Measurements from ENCODE around the gene POLR3B. TPM values are rescaled to one million over a fixed set of nuclear protein-coding genes. Genes with fewer than 3 reads are reported as not detected.

The POLR3B gene
- total and polyA plus RNA-seq, 2 of the 13 experiments (the other 11 are each of a cell fraction or from before 2014, with no cell fraction given) = 4.8 to 13.1 TPM

DNA sequence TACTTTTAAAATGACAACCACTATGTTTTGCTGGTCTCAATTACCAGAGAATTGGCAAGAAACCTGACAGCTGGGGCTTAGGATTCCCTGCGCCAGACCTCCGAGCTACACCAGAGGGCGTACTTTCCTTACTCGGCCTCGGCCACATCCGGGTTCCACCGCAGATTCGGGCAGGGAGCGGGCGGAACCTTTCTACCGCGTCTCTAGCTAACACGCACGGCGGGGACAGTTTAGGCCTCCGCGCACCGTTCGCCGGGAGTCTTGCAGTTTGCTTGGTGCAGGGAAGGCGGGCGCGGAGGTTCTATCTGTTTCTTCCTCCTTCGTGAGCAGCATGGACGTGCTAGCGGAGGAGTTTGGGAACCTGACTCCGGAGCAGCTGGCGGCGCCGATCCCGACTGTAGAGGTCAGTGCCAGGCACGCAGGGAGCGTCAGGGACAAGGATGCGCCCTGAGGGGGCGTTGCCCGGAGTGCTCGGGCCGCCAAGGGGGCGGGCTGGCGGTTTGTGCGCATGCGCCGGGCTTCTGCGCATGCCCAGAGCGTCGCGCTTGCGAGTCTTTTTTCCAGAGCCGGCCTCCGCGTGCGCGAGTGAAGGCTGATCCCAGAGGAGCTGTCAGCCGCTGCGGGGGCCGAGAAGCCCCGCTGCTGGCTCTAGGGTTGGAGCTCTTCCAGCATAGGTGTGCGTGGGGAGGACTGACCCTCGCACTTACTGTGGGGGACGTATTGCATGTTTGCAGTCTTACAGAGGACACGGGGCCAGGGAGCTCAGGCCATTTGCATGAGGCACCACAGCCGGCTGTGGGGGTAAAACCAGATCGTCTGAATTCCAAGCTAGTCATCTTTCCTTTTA, at the start of gene POLR3B (continued):
- TF ChIP-seq, protein P1, sequence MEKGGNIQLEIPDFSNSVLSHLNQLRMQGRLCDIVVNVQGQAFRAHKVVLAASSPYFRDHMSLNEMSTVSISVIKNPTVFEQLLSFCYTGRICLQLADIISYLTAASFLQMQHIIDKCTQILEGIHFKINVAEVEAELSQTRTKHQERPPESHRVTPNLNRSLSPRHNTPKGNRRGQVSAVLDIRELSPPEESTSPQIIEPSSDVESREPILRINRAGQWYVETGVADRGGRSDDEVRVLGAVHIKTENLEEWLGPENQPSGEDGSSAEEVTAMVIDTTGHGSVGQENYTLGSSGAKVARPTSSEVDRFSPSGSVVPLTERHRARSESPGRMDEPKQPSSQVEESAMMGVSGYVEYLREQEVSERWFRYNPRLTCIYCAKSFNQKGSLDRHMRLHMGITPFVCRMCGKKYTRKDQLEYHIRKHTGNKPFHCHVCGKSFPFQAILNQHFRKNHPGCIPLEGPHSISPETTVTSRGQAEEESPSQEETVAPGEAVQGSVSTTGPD (CRISPR knock-in tag; IDR thresholded peaks at IDR 0.05) = peak; percentile 45; the same call in 1 of the 2 replicates
- TF ChIP-seq ZNF138 (CRISPR knock-in tag; IDR thresholded peaks at IDR 0.05; ENCODE audit: low read depth) = peak; percentile 28; the same call in 1 of the 2 replicates
- TF ChIP-seq FLYWCH1 (CRISPR knock-in tag; IDR thresholded peaks at IDR 0.05) = no peak
- peak; percentile 57; the same call in 1 of the 2 replicates for TF ChIP-seq ZNF136 (CRISPR knock-in tag; IDR thresholded peaks at IDR 0.05; ENCODE audit: low read depth)
- TF ChIP-seq BCL6 (CRISPR knock-in tag; IDR thresholded peaks at IDR 0.05) = peak; percentile 66
- TF ChIP-seq ZSCAN30 (CRISPR knock-in tag; IDR thresholded peaks at IDR 0.05) = 0 out of 2 replicates have a peak, but pooled peaks have one; percentile 40
- TF ChIP-seq, protein P2, sequence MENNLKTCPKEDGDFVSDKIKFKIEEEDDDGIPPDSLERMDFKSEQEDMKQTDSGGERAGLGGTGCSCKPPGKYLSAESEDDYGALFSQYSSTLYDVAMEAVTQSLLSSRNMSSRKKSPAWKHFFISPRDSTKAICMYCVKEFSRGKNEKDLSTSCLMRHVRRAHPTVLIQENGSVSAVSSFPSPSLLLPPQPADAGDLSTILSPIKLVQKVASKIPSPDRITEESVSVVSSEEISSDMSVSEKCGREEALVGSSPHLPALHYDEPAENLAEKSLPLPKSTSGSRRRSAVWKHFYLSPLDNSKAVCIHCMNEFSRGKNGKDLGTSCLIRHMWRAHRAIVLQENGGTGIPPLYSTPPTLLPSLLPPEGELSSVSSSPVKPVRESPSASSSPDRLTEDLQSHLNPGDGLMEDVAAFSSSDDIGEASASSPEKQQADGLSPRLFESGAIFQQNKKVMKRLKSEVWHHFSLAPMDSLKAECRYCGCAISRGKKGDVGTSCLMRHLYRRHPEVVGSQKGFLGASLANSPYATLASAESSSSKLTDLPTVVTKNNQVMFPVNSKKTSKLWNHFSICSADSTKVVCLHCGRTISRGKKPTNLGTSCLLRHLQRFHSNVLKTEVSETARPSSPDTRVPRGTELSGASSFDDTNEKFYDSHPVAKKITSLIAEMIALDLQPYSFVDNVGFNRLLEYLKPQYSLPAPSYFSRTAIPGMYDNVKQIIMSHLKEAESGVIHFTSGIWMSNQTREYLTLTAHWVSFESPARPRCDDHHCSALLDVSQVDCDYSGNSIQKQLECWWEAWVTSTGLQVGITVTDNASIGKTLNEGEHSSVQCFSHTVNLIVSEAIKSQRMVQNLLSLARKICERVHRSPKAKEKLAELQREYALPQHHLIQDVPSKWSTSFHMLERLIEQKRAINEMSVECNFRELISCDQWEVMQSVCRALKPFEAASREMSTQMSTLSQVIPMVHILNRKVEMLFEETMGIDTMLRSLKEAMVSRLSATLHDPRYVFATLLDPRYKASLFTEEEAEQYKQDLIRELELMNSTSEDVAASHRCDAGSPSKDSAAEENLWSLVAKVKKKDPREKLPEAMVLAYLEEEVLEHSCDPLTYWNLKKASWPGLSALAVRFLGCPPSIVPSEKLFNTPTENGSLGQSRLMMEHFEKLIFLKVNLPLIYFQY (CRISPR knock-in tag; IDR thresholded peaks at IDR 0.05; ENCODE audit: borderline replicate concordance) = peak; percentile 83
- no peak for TF ChIP-seq JDP2 (CRISPR knock-in tag; IDR thresholded peaks at IDR 0.05; ENCODE audit: borderline replicate concordance)
- TF ChIP-seq ZNF552 (CRISPR knock-in tag; IDR thresholded peaks at IDR 0.05; ENCODE audit: borderline replicate concordance) = peak; percentile 66
- TF ChIP-seq DPF2 (CRISPR knock-in tag; IDR thresholded peaks at IDR 0.05; ENCODE audit: borderline replicate concordance, low read depth) = 0 out of 2 replicates have a peak, but pooled peaks have one; percentile 11
- no peak for TF ChIP-seq BHLHE40 (IDR thresholded peaks at IDR 0.05; ENCODE audit: low read length)
- TF ChIP-seq ZNF282 (IDR thresholded peaks at IDR 0.05; ENCODE audit: partially characterized antibody) = no peak
- TF ChIP-seq ZSCAN22 (CRISPR knock-in tag; IDR thresholded peaks at IDR 0.05) = no peak
- TF ChIP-seq RFX1 (IDR thresholded peaks at IDR 0.05) = no peak; the same call in 1 of the 2 replicates
- TF ChIP-seq, protein P3, sequence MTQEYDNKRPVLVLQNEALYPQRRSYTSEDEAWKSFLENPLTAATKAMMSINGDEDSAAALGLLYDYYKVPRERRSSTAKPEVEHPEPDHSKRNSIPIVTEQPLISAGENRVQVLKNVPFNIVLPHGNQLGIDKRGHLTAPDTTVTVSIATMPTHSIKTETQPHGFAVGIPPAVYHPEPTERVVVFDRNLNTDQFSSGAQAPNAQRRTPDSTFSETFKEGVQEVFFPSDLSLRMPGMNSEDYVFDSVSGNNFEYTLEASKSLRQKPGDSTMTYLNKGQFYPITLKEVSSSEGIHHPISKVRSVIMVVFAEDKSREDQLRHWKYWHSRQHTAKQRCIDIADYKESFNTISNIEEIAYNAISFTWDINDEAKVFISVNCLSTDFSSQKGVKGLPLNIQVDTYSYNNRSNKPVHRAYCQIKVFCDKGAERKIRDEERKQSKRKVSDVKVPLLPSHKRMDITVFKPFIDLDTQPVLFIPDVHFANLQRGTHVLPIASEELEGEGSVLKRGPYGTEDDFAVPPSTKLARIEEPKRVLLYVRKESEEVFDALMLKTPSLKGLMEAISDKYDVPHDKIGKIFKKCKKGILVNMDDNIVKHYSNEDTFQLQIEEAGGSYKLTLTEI (CRISPR knock-in tag; conservative IDR thresholded peaks at IDR 0.05) = no peak
- TF ChIP-seq, protein P4, sequence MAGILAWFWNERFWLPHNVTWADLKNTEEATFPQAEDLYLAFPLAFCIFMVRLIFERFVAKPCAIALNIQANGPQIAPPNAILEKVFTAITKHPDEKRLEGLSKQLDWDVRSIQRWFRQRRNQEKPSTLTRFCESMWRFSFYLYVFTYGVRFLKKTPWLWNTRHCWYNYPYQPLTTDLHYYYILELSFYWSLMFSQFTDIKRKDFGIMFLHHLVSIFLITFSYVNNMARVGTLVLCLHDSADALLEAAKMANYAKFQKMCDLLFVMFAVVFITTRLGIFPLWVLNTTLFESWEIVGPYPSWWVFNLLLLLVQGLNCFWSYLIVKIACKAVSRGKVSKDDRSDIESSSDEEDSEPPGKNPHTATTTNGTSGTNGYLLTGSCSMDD (CRISPR knock-in tag; IDR thresholded peaks at IDR 0.05) = 0 out of 2 replicates have a peak, but pooled peaks have one; percentile 42
- TF ChIP-seq ZNF496 (CRISPR knock-in tag; IDR thresholded peaks at IDR 0.05; ENCODE audit: insufficient replicate concordance) = no peak
- TF ChIP-seq, protein P5, sequence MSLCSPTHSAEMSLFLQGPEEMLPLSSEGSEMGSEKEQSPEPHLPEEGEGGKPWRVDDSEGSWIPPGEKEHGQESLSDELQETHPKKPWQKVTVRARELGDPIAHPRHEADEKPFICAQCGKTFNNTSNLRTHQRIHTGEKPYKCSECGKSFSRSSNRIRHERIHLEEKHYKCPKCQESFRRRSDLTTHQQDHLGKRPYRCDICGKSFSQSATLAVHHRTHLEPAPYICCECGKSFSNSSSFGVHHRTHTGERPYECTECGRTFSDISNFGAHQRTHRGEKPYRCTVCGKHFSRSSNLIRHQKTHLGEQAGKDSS (CRISPR knock-in tag; IDR thresholded peaks at IDR 0.05; ENCODE audit: borderline replicate concordance, low read depth) = peak; percentile 96
